Forelimb muscle (tissue), 1 donor: ENCODE data around the gene ZMAT5. TPM values are rescaled to one million over a fixed set of nuclear protein-coding genes. Genes with fewer than 3 reads are reported as not detected.

Source experiments
- DNase-seq: peaks from one replicate; pipeline ENCODE4 v3.0.0-alpha.2; 2013; ENCODE audit warnings: low read depth
- polyA plus RNA-seq: library from polyadenylated mRNA; unstranded; fragments of 120-200 nt; gene quantifications from one replicate; pipeline ENCODE4 v1.2.1, GENCODE V29; 2013; ENCODE audit not compliant: insufficient read length

Gene ZMAT5
- polyA plus RNA-seq, 1 donor: 18.0 TPM

GRCh38 chr22:29684244-29684643 is 82.6 kb downstream of the ZMAT5 start:
- no peak for DNase-seq

- no peak for DNase-seq
Observed at GRCh38 chr22:29683536-29683935, 83.3 kb downstream of the ZMAT5 start.

Other genes starting within 250 kb of the ZMAT5 start
- gene THOC5, start 213.2 kb downstream of the ZMAT5 start, polyA plus RNA-seq: 22.4 TPM
- gene NIPSNAP1, start 185.9 kb downstream of the ZMAT5 start, polyA plus RNA-seq: 28.2 TPM
- gene NF2, start 163.4 kb downstream of the ZMAT5 start, polyA plus RNA-seq: 18.0 TPM
- gene CABP7, start 47.0 kb downstream of the ZMAT5 start, polyA plus RNA-seq: 0.14 TPM
- gene UQCR10, start 362 bp upstream of the ZMAT5 start, polyA plus RNA-seq: 130 TPM
- gene ASCC2, start 71.3 kb upstream of the ZMAT5 start, polyA plus RNA-seq: 33.8 TPM
- 32.6 TPM for gene MTMR3, start 116.2 kb upstream of the ZMAT5 start, polyA plus RNA-seq